VCaP (cell line): Measurements from ENCODE around the gene WDR31.
A peak's percentile ranks its signal among the peaks of the same experiment; 100 is the strongest.
"Not testable (repeated sequence)": the region's sequence is repeated elsewhere in the genome, so short reads cannot be mapped to it uniquely, and the experiment has no call there.

Experiments
- H3K27ac ChIP-seq: fragments of 450-650 bp; 2 replicates; pipeline ENCODE4 v1.5.1; 2017
- TF ChIP-seq, protein P1 (sequence below): fragments of 450-650 bp; conservative IDR thresholded peaks from 2 replicates; pipeline ENCODE4 v1.5.1; 2017; ENCODE audit warnings: mild to moderate bottlenecking, moderate library complexity

Gene WDR31

DNA sequence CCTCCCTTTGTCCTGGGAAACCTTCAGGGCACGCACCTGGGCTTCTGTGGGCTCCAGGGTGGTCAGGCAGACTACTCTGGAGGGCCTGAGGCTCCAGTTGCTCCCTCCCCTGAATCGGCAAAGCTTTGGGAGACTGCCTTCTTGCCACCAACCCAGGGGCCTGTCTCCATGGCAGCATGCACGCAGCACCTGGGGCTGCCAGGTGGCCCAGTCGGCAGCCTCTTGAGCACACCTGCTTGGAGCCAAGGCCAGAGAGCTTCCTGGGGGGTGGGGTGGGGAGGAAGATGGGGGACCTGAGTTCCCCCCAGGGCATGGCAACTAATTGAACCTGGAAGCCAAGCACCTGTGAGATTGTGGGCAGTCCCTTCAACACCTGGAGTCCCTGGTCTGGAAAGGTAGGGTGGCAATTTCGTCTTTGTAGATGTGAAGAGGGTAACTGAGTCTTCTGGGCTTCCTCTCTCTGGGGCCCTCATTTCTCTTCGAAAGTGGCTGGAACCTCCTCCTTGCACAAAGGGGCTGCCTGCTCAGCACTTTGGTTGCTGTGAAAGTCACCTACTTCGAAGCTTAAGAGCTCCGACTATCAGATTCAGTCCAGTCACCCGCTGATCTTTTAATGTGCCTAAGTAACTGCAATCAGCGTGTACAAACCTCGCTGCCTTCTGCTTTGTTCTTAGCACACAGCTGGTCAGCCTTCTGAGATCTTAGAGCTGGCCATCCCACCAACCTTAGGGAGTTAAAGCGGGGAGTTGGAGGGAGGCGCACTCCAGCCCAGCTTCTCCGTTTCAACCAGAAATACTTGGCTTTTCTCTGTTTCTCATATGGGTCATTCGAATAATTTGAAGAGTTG lies 40.9 kb downstream of the WDR31 start:
- TF ChIP-seq, protein P1, sequence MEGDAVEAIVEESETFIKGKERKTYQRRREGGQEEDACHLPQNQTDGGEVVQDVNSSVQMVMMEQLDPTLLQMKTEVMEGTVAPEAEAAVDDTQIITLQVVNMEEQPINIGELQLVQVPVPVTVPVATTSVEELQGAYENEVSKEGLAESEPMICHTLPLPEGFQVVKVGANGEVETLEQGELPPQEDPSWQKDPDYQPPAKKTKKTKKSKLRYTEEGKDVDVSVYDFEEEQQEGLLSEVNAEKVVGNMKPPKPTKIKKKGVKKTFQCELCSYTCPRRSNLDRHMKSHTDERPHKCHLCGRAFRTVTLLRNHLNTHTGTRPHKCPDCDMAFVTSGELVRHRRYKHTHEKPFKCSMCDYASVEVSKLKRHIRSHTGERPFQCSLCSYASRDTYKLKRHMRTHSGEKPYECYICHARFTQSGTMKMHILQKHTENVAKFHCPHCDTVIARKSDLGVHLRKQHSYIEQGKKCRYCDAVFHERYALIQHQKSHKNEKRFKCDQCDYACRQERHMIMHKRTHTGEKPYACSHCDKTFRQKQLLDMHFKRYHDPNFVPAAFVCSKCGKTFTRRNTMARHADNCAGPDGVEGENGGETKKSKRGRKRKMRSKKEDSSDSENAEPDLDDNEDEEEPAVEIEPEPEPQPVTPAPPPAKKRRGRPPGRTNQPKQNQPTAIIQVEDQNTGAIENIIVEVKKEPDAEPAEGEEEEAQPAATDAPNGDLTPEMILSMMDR, result no peak

DNA sequence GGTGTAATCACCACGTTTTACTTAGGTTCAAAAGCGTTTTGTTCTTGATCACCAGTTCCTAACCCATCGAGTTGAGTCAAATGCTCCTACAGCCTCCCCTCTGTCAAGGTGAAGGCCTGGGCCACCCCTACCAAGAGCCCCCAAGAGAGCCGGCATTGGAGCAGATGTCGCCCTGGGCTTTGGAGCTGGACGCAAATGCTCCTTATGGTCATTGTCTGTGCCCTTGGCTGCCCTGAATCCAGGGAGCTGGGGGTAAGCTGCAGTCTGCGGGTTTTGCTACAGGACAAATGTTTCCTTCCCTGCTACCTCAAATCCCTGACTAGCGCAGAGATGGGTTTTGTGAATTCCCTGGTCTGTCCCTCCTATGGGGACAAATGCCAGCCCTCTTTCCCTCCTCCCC lies 41.8 kb downstream of the WDR31 start:
- H3K27ac ChIP-seq, result no peak overlapping the region
- TF ChIP-seq, protein P1, result no peak

More for the DNA sequence above, 40.9 kb downstream of the WDR31 start:
- H3K27ac ChIP-seq, result no peak overlapping the region

DNA sequence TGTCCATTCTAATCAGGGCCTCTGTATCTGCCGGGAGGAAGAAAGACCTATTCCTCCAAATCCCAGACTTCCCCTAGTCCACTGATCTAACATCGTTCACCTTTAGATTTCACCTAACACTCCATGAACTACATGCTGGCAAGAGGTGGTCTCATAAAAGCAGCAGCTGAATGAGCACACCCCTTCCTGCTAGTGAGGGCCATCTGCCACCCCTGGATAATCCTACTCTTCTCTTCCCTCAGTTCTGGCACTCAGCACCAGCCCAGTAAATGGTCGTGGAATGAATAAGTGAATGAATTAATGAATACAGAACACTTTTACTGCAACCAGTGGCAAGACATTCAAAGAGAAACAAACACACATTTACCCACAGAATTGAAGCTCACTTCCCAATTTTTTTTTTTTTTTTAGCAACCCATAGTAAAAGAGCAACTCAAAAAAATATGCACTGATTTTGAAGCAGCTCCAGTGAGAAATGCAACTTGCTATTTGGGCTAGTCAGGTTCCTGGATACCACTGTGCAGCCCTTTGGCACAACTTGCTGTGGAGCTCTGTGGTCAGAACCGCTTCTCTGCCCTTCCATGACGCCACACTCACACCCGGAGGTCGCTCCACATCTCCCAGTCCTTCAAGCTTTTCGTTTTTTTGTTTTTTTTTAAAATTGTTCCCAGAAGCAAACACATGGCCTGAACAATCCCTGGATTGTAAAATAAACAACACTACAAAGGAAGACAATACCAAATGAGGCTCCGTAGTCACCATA lies 43.1 kb downstream of the WDR31 start:
- TF ChIP-seq, protein P1, result no peak
- no peak overlapping the region for H3K27ac ChIP-seq

DNA sequence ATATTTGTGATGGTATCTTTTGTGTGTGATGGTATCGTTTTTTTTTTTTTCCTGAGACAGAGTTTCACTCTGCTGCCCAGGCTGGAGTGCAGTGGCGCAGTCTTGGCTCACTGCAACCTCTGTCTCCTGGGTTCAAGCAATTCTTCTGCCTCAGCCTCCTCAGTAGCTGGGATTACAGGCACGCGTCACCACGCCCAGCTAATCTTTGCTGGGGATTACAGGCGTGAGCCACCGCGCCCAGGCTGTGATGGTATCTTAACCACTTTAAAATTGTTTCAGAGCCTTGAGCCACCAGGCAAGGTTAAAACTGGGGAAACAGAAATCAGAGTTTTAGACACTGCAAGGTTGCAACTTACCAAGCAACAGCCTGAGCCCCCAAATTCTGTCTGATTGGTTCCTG lies 43.8 kb downstream of the WDR31 start:
- not testable (repeated sequence) for H3K27ac ChIP-seq

DNA sequence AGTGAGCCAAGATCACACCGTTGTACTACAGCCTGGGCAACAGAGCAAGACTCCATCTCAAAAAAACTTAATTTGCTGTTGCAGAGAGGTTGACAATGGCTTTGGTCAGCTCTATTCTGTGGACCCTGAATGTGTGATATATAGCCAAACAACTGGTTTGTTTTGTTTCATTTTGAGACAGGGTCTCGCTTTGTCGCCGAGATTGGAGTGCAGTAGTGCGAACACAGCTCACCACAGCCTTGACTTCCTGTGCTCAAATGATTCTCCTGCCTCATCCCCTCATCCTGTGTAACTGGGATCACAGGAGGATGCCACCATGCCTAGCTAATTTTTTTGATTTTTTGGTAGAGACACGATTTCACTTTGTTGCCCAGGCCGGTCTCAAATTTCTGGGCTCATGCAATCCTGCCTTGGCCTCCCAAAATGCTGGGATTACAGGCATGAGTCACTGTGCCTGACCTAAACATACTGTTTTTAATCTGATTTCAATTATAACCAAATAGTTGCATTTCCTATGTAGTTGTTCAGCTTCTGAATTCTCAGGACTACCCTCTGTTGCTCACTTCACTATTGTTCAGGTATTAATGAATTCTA lies 46.7 kb downstream of the WDR31 start:
- TF ChIP-seq, protein P1, result no peak
- no peak overlapping the region for H3K27ac ChIP-seq

DNA sequence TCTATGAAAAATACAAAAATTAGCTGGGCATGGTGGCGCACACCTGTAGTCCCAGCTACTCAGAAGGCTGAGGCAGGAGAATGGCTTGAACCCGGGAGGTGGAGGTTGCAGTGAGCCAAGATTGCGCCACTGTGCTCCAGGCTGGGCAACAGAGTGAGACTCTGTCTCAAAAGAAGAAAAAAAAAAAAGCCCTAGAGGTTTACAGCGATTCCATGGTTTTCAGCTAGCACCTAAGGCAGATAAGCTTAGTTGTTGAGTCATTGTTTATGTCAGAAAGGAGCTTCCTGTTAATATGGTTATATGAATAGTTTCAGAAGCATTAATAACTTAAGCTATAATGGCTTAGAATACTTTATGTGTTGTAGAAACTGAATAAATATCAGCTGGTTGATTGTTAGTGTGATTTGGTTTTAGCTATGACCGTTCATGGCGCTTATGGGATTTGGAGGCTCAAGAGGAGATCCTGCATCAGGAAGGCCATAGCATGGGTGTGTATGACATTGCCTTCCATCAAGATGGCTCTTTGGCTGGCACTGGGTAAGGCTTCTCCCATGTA lies 49.9 kb downstream of the WDR31 start:
- TF ChIP-seq, protein P1, result no peak
- no peak overlapping the region for H3K27ac ChIP-seq

DNA sequence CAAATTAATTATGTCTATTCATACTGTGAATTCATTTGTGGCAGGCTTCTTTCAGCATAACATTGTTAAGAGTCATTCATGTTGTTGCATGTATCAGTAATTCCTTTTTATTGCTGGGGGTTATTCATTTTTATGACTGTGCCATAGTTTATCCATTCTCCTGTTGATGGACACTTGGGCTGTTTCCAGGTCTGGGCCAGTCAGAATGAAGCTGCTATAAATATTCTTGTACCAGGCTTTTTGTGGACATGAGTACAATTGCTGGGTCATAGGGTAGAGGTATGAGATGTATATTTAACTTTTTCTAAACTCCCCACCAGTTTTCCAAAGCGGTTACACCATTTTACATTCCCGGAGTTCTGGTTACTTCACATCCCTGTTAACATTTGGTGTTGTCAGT lies 51.0 kb downstream of the WDR31 start:
- peak overlapping the region; percentile 81 for H3K27ac ChIP-seq
- TF ChIP-seq, protein P1, result no peak
